ENCODE results near the gene PRSS57. TPM values are rescaled to one million over a fixed set of nuclear protein-coding genes. Genes with fewer than 3 reads are reported as not detected.

PRSS57 gene
- total RNA-seq, 1 experiment from 2014 or later: not detected

DNA sequence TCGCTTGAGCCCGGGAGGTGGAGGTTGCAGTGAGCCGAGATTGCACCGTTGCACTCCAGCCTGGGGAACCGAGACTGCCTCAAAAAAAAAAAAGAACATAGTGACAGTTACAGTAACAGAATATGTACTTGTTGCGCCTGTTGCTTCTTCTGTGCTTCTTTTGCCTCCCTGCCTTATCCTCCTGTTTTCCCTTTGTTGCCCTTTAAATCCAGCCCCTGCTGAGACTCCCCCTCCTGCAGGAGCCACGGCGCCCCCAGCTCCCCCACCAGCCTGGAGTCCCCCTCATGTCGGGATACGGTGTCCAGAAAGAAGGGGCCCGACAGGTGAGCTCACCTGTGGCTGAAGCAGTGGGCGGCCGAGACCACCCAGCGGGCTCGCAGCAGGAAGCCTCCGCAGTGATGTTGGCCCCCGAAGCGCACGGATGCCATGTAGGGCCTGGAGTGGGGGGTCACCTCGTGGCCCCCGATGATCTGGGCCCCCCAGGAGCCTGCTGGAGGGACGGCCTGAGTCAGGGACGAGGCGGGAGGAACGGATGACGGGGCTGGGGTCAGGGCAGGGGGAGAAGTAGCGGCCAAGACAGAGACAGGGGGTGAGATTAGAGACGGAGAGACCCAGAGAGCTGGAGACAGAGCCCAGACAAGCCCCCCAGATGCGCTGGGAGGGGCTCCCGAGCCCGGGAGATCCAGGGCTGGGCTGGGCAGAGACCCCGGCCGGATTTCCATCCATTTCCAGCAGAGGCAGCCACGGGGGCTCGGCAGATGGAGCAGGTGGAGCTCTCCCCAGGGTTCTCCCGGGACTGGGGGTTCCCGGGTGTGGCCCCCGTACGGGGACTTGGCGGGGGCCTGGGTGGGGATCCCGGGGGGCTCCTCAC is 536 bp downstream of the PRSS57 start:
- Mint-ChIP-seq H3K4me1 (ENCODE audit: low read depth, unreplicated experiment) (no peaks in the 10 kb centered on the region), H3K27me3 (ENCODE audit: unreplicated experiment) (no peaks in the 10 kb centered on the region), H3K27ac (ENCODE audit: unreplicated experiment) (no peak overlapping the region), H3K4me3 (ENCODE audit: low read depth, unreplicated experiment) (no peak overlapping the region), H3K36me3 (ENCODE audit: insufficient read depth, unreplicated experiment) (no peaks in the 10 kb centered on the region), H3K9me3 (ENCODE audit: low read depth, unreplicated experiment) (no peaks in the 10 kb centered on the region)
- DNase-seq: no peak
- intact Hi-C loops (cut with micrococcal nuclease; ENCODE audit: unreplicated experiment): no loop called here
- no TSS peak for BruUV-seq (replicated peaks)
- CTCF ChIA-PET: interaction anchor here (0.5 kb wide), 1 partner anchor 32 kb away, joined by 3 read pairs; the partner anchor contains the start of gene RNF126
- TF ChIP-seq CTCF (IDR thresholded peaks at IDR 0.05; ENCODE audit: unreplicated experiment): no peak

- no peak for TF ChIP-seq CTCF (IDR thresholded peaks at IDR 0.05; ENCODE audit: unreplicated experiment)
- H3K27me3 Mint-ChIP-seq (ENCODE audit: unreplicated experiment): peaks cover 18% of the 10 kb centered on the region
- no peak for DNase-seq
- H3K36me3 Mint-ChIP-seq (ENCODE audit: insufficient read depth, unreplicated experiment): peaks cover 6% of the 10 kb centered on the region
- CTCF ChIA-PET: no interaction called here
- intact Hi-C loops (cut with micrococcal nuclease; ENCODE audit: unreplicated experiment): no loop called here
- no peaks in the 10 kb centered on the region for H3K4me1 Mint-ChIP-seq (ENCODE audit: low read depth, unreplicated experiment)
- H3K27ac Mint-ChIP-seq (ENCODE audit: unreplicated experiment): no peak overlapping the region
- no peaks in the 10 kb centered on the region for H3K9me3 Mint-ChIP-seq (ENCODE audit: low read depth, unreplicated experiment)
- H3K4me3 Mint-ChIP-seq (ENCODE audit: low read depth, unreplicated experiment): no peak overlapping the region
- no TSS peak for BruUV-seq (replicated peaks)
Observed at GRCh38 chr19:690203-690602, 5.0 kb downstream of the PRSS57 start.

- CTCF ChIA-PET: no interaction called here
- no peak for TF ChIP-seq CTCF (IDR thresholded peaks at IDR 0.05; ENCODE audit: unreplicated experiment)
- H3K36me3 Mint-ChIP-seq (ENCODE audit: insufficient read depth, unreplicated experiment): peaks cover 6% of the 10 kb centered on the region
- no peaks in the 10 kb centered on the region for H3K9me3 Mint-ChIP-seq (ENCODE audit: low read depth, unreplicated experiment)
- H3K27me3 Mint-ChIP-seq (ENCODE audit: unreplicated experiment): peaks cover 18% of the 10 kb centered on the region
- intact Hi-C loops (cut with micrococcal nuclease; ENCODE audit: unreplicated experiment): no loop called here
- H3K4me3 Mint-ChIP-seq (ENCODE audit: low read depth, unreplicated experiment): no peak overlapping the region
- no TSS peak for BruUV-seq (replicated peaks)
- no peak for DNase-seq
- no peak overlapping the region for H3K27ac Mint-ChIP-seq (ENCODE audit: unreplicated experiment)
- no peaks in the 10 kb centered on the region for H3K4me1 Mint-ChIP-seq (ENCODE audit: low read depth, unreplicated experiment)
Observed at GRCh38 chr19:688992-689391, 6.3 kb downstream of the PRSS57 start.

- no peaks in the 10 kb centered on the region for H3K9me3 Mint-ChIP-seq (ENCODE audit: low read depth, unreplicated experiment)
- no peak for TF ChIP-seq CTCF (IDR thresholded peaks at IDR 0.05; ENCODE audit: unreplicated experiment)
- BruUV-seq (replicated peaks): no TSS peak
- H3K36me3 Mint-ChIP-seq (ENCODE audit: insufficient read depth, unreplicated experiment): peaks cover 6% of the 10 kb centered on the region
- peaks cover 18% of the 10 kb centered on the region for H3K27me3 Mint-ChIP-seq (ENCODE audit: unreplicated experiment)
- intact Hi-C loops (cut with micrococcal nuclease; ENCODE audit: unreplicated experiment): no loop called here
- H3K4me3 Mint-ChIP-seq (ENCODE audit: low read depth, unreplicated experiment): no peak overlapping the region
- CTCF ChIA-PET: no interaction called here
- H3K27ac Mint-ChIP-seq (ENCODE audit: unreplicated experiment): no peak overlapping the region
- DNase-seq: no peak
- no peaks in the 10 kb centered on the region for H3K4me1 Mint-ChIP-seq (ENCODE audit: low read depth, unreplicated experiment)
Observed at GRCh38 chr19:688214-688613, 7.0 kb downstream of the PRSS57 start.
